ENCODE results near the gene FAM124A. TPM values are rescaled to one million over a fixed set of nuclear protein-coding genes. Genes with fewer than 3 reads are reported as not detected.

The FAM124A gene
- 3.9 and 8.9 TPM in 2 replicates for total RNA-seq

GRCh38 chr13:51222037-51222685, at the start of gene FAM124A:
FAM124A (plus strand) TSS chr13:51222398; CDS start chr13:51222502, 104 bp downstream.

Other genes starting within 250 kb of the FAM124A start
- gene C13orf42, start 111.1 kb upstream of the FAM124A start, total RNA-seq = not detected in 2 replicates
- under 0.01 TPM in 1 of 2 replicates, not detected in the other for gene SERPINE3, start 117.3 kb downstream of the FAM124A start, total RNA-seq
- 31.6 and 34.9 TPM in 2 replicates for gene INTS6, start 230.6 kb downstream of the FAM124A start, total RNA-seq